K562 (cell line): ENCODE measurements around the gene SPAG4.

Experiments
- CGGBP1 ChIP-seq: fragments of 250-450 bp; sonication (Bioruptor Pico); IDR thresholded peaks from 2 replicates; pipeline ENCODE4 v1.9.0; 2021; ENCODE audit warnings: mild to moderate bottlenecking
- ELF1 ChIP-seq: fragments of 200-800 bp; sonication (Bioruptor generic); IDR thresholded peaks from 2 replicates; pipeline ENCODE4 v1.6.1; 2016; ENCODE audit warnings: missing genetic modification characterization, missing compliant biosample characterization
- EP300 ChIP-seq: IDR thresholded peaks from 2 replicates; pipeline ENCODE4 v1.6.1; 2012; ENCODE audit warnings: low read length, improper control_type of control experiment
- ESRRA ChIP-seq: fragments of 450-650 bp; IDR thresholded peaks from 2 replicates; pipeline ENCODE4 v1.6.1; 2014; ENCODE audit warnings: low read depth, mild to moderate bottlenecking, moderate library complexity, borderline replicate concordance
- FOSL1 ChIP-seq: fragments of 200-800 bp; sonication (Bioruptor generic); conservative IDR thresholded peaks from 2 replicates; pipeline ENCODE4 v1.6.1; 2016; ENCODE audit warnings: missing genetic modification characterization, missing compliant biosample characterization
- FOXA1 ChIP-seq: fragments of 450-650 bp; IDR thresholded peaks from 2 replicates; pipeline ENCODE4 v1.6.1; 2016; ENCODE audit warnings: mild to moderate bottlenecking, borderline replicate concordance
- FOXK2 ChIP-seq, 2 experiments: fragments of 450-650 bp; IDR thresholded peaks in 1 of 2; conservative IDR thresholded peaks in 1 of 2; 2 replicates each; pipeline ENCODE4 v1.6.1; 2016; ENCODE audit warnings: low read depth in 2 of 2, mild to moderate bottlenecking in 1 of 2
- FOXM1 ChIP-seq, 2 experiments: fragments of 450-650 bp in 1 of 2; sonication (generic) in 1 of 2; formaldehyde crosslinking in 1 of 2; IDR thresholded peaks; 2 replicates each; pipeline versions ENCODE4 v1.6.1 to v1.9.0; 2017 to 2022; ENCODE audit warnings: low read depth in 2 of 2, mild to moderate bottlenecking in 2 of 2, missing genetic modification reagents in 1 of 2, moderate library complexity in 1 of 2
- HCFC1 ChIP-seq: IDR thresholded peaks from 2 replicates; pipeline ENCODE4 v1.6.1; 2012; ENCODE audit warnings: low read depth, low read length, improper control_type of control experiment
- NR1H2 ChIP-seq: sonication (generic); formaldehyde crosslinking; IDR thresholded peaks from 2 replicates; pipeline ENCODE4 v1.4.0; 2020; ENCODE audit warnings: mild to moderate bottlenecking, missing genetic modification reagents
- ZNF232 ChIP-seq: sonication (generic); formaldehyde crosslinking; IDR thresholded peaks from 2 replicates; pipeline ENCODE4 v1.8.0; 2022; ENCODE audit warnings: mild to moderate bottlenecking, missing genetic modification reagents
- TF ChIP-seq, protein P1 (sequence below), 3 experiments: IDR thresholded peaks in 2 of 3; conservative IDR thresholded peaks in 1 of 3; 2 replicates each; pipeline ENCODE4 v1.5.1; 2011 to 2012; ENCODE audit warnings: low read length in 3 of 3, mild to moderate bottlenecking in 3 of 3, control low read depth in 2 of 3, improper control_type of control experiment in 1 of 3, inconsistent platforms in 1 of 3, low read depth in 1 of 3, mixed read lengths in 1 of 3, moderate library complexity in 1 of 3; ENCODE audit not compliant: insufficient read depth in 2 of 3
- TF ChIP-seq, protein P2 (sequence below): sonication (generic); formaldehyde crosslinking; IDR thresholded peaks from 2 replicates; pipeline ENCODE4 v1.8.1; 2023; ENCODE audit warnings: mild to moderate bottlenecking, missing genetic modification reagents
- TF ChIP-seq, protein P3 (sequence below), 2 experiments: fragments of 200-800 bp in 1 of 2; sonication (Bioruptor generic) in 1 of 2; sonication (generic) in 1 of 2; formaldehyde crosslinking in 1 of 2; IDR thresholded peaks in 1 of 2; conservative IDR thresholded peaks in 1 of 2; 2 replicates each; pipeline versions ENCODE4 v1.5.0 to v1.6.1; 2016 to 2020; ENCODE audit warnings: missing compliant biosample characterization in 1 of 2, missing genetic modification characterization in 1 of 2, missing genetic modification reagents in 1 of 2

- TF ChIP-seq HCFC1 (no peak), ZNF232 (no peak), FOSL1 (tag) (no peak), ESRRA (no peak), FOXK2 (conservative IDR thresholded peaks at IDR 0.05 in 1 of 2, IDR thresholded peaks at IDR 0.05 in 1 of 2; ENCODE audit: low read depth in 2 of 2) (no peak), NR1H2 (CRISPR knock-in tag) (no peak), FOXM1 (IDR thresholded peaks at IDR 0.05; ENCODE audit: low read depth) (no peak), FOXM1 (CRISPR knock-in tag; IDR thresholded peaks at IDR 0.05; ENCODE audit: low read depth) (no peak), FOXA1 (no peak), CGGBP1 (no peak), EP300 (no peak), ELF1 (no peak)
- TF ChIP-seq, protein P1, sequence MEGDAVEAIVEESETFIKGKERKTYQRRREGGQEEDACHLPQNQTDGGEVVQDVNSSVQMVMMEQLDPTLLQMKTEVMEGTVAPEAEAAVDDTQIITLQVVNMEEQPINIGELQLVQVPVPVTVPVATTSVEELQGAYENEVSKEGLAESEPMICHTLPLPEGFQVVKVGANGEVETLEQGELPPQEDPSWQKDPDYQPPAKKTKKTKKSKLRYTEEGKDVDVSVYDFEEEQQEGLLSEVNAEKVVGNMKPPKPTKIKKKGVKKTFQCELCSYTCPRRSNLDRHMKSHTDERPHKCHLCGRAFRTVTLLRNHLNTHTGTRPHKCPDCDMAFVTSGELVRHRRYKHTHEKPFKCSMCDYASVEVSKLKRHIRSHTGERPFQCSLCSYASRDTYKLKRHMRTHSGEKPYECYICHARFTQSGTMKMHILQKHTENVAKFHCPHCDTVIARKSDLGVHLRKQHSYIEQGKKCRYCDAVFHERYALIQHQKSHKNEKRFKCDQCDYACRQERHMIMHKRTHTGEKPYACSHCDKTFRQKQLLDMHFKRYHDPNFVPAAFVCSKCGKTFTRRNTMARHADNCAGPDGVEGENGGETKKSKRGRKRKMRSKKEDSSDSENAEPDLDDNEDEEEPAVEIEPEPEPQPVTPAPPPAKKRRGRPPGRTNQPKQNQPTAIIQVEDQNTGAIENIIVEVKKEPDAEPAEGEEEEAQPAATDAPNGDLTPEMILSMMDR (IDR thresholded peaks at IDR 0.05 in 2 of 3, conservative IDR thresholded peaks at IDR 0.05 in 1 of 3; ENCODE audit: insufficient read depth in 2 of 3, low read depth in 1 of 3, low read length in 3 of 3) = no peak
- TF ChIP-seq, protein P2, sequence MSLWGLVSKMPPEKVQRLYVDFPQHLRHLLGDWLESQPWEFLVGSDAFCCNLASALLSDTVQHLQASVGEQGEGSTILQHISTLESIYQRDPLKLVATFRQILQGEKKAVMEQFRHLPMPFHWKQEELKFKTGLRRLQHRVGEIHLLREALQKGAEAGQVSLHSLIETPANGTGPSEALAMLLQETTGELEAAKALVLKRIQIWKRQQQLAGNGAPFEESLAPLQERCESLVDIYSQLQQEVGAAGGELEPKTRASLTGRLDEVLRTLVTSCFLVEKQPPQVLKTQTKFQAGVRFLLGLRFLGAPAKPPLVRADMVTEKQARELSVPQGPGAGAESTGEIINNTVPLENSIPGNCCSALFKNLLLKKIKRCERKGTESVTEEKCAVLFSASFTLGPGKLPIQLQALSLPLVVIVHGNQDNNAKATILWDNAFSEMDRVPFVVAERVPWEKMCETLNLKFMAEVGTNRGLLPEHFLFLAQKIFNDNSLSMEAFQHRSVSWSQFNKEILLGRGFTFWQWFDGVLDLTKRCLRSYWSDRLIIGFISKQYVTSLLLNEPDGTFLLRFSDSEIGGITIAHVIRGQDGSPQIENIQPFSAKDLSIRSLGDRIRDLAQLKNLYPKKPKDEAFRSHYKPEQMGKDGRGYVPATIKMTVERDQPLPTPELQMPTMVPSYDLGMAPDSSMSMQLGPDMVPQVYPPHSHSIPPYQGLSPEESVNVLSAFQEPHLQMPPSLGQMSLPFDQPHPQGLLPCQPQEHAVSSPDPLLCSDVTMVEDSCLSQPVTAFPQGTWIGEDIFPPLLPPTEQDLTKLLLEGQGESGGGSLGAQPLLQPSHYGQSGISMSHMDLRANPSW (CRISPR knock-in tag) = no peak
- TF ChIP-seq, protein P3, sequence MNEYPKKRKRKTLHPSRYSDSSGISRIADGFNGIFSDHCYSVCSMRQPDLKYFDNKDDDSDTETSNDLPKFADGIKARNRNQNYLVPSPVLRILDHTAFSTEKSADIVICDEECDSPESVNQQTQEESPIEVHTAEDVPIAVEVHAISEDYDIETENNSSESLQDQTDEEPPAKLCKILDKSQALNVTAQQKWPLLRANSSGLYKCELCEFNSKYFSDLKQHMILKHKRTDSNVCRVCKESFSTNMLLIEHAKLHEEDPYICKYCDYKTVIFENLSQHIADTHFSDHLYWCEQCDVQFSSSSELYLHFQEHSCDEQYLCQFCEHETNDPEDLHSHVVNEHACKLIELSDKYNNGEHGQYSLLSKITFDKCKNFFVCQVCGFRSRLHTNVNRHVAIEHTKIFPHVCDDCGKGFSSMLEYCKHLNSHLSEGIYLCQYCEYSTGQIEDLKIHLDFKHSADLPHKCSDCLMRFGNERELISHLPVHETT (CRISPR knock-in tag; conservative IDR thresholded peaks at IDR 0.05 in 1 of 2, IDR thresholded peaks at IDR 0.05 in 1 of 2) = no peak
Measured at GRCh38 chr20:35640724-35641123, 25.1 kb downstream of the SPAG4 start.
